Liver (tissue), 9 donors: ENCODE results near the gene MIB2. TPM values are rescaled to one million over a fixed set of nuclear protein-coding genes. Genes with fewer than 3 reads are reported as not detected.

Source experiments
- DNase-seq: peaks from one replicate; pipeline ENCODE4 v3.0.0-alpha.2; 2017; ENCODE audit warnings: low spot score
- H3K27ac ChIP-seq, 2 donors: one replicate each; pipeline ENCODE4 v1.7.0; 2013; ENCODE audit warnings: inconsistent platforms in 2 of 2, low read length in 2 of 2, control low read depth in 1 of 2, low read depth in 1 of 2, mild to moderate bottlenecking in 1 of 2
- H3K27me3 ChIP-seq, 4 donors: one replicate each; pipeline versions ENCODE4 v1.6.1 to v1.7.0; 2013; ENCODE audit warnings: low read length in 3 of 4, inconsistent platforms in 1 of 4, mild to moderate bottlenecking in 1 of 4, moderate library complexity in 1 of 4; ENCODE audit not compliant: control insufficient read depth in 4 of 4, insufficient read depth in 4 of 4
- H3K36me3 ChIP-seq, 4 donors: one replicate each; pipeline versions ENCODE4 v1.6.1 to v1.7.0; 2013; ENCODE audit warnings: low read length in 3 of 4, mild to moderate bottlenecking in 3 of 4, low read depth in 1 of 4, moderate library complexity in 1 of 4; ENCODE audit not compliant: control insufficient read depth in 4 of 4, insufficient read depth in 3 of 4
- H3K4me1 ChIP-seq, 4 donors: one replicate each; pipeline versions ENCODE4 v1.6.1 to v1.7.0; 2013; ENCODE audit warnings: low read length in 3 of 4, mild to moderate bottlenecking in 3 of 4, moderate library complexity in 1 of 4; ENCODE audit not compliant: control insufficient read depth in 4 of 4, insufficient read depth in 4 of 4
- H3K4me3 ChIP-seq, 3 donors: one replicate each; pipeline versions ENCODE4 v1.6.1 to v1.7.0; 2013; ENCODE audit warnings: low read length in 3 of 3, control low read depth in 1 of 3, low read depth in 1 of 3, mild to moderate bottlenecking in 1 of 3
- H3K9ac ChIP-seq, 2 donors: one replicate each; pipeline ENCODE4 v1.7.0; 2013; ENCODE audit warnings: low read length in 2 of 2, mild to moderate bottlenecking in 2 of 2, moderate library complexity in 2 of 2, control low read depth in 1 of 2, low read depth in 1 of 2
- H3K9me3 ChIP-seq, 4 donors: one replicate each; pipeline versions ENCODE4 v1.6.1 to v1.7.0; 2013; ENCODE audit warnings: low read length in 3 of 4; ENCODE audit not compliant: control insufficient read depth in 4 of 4
- EGR1 ChIP-seq, 2 donors: IDR thresholded peaks; 2 replicates each; pipeline ENCODE4 v1.6.1; 2016 to 2018; ENCODE audit warnings: antibody characterized with exemption in 2 of 2, low read depth in 2 of 2
- FOXA1 ChIP-seq: IDR thresholded peaks from 2 replicates; pipeline ENCODE4 v1.6.1; 2016; ENCODE audit warnings: antibody characterized with exemption
- FOXA2 ChIP-seq: IDR thresholded peaks from 2 replicates; pipeline ENCODE4 v1.6.1; 2016; ENCODE audit warnings: antibody characterized with exemption
- GABPA ChIP-seq, 2 donors: IDR thresholded peaks in 1 of 2; conservative IDR thresholded peaks in 1 of 2; 2 replicates each; pipeline ENCODE4 v1.6.1; 2016; ENCODE audit warnings: antibody characterized with exemption in 2 of 2, mild to moderate bottlenecking in 1 of 2, moderate library complexity in 1 of 2
- HNF4A ChIP-seq, 2 donors: conservative IDR thresholded peaks; 2 replicates each; pipeline ENCODE4 v1.6.1; 2016; ENCODE audit warnings: antibody characterized with exemption in 2 of 2, mild to moderate bottlenecking in 2 of 2
- HNF4G ChIP-seq: IDR thresholded peaks from 2 replicates; pipeline ENCODE4 v1.6.1; 2016; ENCODE audit warnings: antibody characterized with exemption
- JUND ChIP-seq, 2 donors: IDR thresholded peaks; 2 replicates each; pipeline ENCODE4 v1.6.1; 2016; ENCODE audit warnings: antibody characterized with exemption in 2 of 2
- NR2F2 ChIP-seq: IDR thresholded peaks from 2 replicates; pipeline ENCODE4 v1.6.1; 2016; ENCODE audit warnings: antibody characterized with exemption
- SP1 ChIP-seq: IDR thresholded peaks from 2 replicates; pipeline ENCODE4 v1.6.1; 2018; ENCODE audit warnings: antibody characterized with exemption, mild to moderate bottlenecking
- TAF1 ChIP-seq: conservative IDR thresholded peaks from 2 replicates; pipeline ENCODE4 v1.6.1; 2016; ENCODE audit warnings: antibody characterized with exemption, mild to moderate bottlenecking
- YY1 ChIP-seq: IDR thresholded peaks from 2 replicates; pipeline ENCODE4 v1.6.1; 2016; ENCODE audit warnings: antibody characterized with exemption, mild to moderate bottlenecking
- WGBS: extraction: QIAGEN DNeasy Blood & Tissue Kit; methylation state at CpG from one replicate; pipeline ENCODE4 v1.1.7; 2013; 5-methylcytosine and 5-hydroxymethylcytosine counted together
- polyA plus RNA-seq, 2 donors: library from polyadenylated mRNA; stranded (reverse) in 1 of 2; unstranded in 1 of 2; fragments of 200-250 nt in 1 of 2; fragments of >200 nt in 1 of 2; fragmentation: Nextera tagmentation in 1 of 2; extraction: Ambion mirVana in 1 of 2; gene quantifications; one replicate each; pipeline versions ENCODE4 v1.2.1 to v1.2.3, GENCODE V29; 2013 to 2015
- total RNA-seq, 2 donors: library from RNA; depleted of rRNA; stranded (reverse); fragments of >200 nt; gene quantifications; one replicate each; pipeline ENCODE4 v1.2.3, GENCODE V29; 2014
- TF ChIP-seq, protein P1 (sequence below): IDR thresholded peaks from 2 replicates; pipeline ENCODE4 v1.6.1; 2016; ENCODE audit warnings: antibody characterized with exemption, mild to moderate bottlenecking
- TF ChIP-seq, protein P2 (sequence below): IDR thresholded peaks from 2 replicates; pipeline ENCODE4 v1.6.1; 2016; ENCODE audit warnings: antibody characterized with exemption
- TF ChIP-seq, protein P3 (sequence below): fragments of 150-350 bp; IDR thresholded peaks from 2 replicates; pipeline ENCODE4 v1.5.1; 2017; ENCODE audit warnings: improper control_type of control experiment, low read depth, low read length; ENCODE audit not compliant: missing input control
- TF ChIP-seq, protein P4 (sequence below): IDR thresholded peaks from 2 replicates; pipeline ENCODE4 v1.6.1; 2016; ENCODE audit warnings: antibody characterized with exemption
- donor health status: healthy.
- donor health status: healthy.
- donor health status: healthy.
- donor health status: healthy.
- donor health status: healthy.

MIB2 gene
- total and polyA plus RNA-seq, 4 donors: 9.8 to 33.0 (median 19.2) TPM

DNA sequence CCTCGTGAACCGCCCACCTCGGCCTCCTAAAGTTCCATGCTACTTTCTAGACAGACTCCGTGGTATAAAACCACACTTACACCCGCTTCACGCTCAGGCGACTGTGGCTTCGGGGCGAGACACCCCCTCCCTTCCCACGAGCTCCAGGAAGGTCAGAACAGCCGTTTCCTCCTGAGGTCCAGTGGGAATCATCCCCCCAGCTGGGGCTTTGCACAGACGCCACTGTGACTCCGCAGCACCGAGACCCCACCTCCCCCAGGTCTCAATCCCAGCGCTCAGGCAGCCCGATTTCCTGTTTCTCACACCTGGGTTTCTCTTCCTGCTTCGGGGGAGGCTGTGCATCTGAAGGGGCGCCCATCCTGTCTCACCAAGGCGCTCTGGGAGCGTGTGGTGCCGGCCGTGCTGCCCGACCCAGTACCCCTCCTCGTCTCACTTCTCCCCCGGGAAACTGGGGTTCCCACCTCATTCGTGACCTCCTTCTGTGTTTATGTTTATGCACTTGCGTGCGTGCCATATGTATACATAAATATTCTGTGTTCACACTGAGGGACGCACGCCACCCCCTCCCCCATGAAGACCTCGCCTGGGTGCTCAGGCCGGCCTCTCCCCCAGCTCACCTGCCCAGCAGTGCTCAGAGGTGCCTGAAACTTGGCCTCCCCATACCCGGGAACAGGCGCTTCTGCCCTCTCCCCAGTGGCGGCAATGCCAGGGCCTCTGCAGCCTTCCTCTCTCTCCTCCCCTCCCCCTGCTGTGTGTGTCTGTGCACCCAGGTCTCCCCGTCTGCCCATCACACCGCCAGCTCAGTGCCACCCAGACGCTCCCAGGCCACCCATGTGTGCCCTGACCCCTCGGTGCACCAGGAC is 62.6 kb downstream of the MIB2 start:
- TF ChIP-seq, protein P1, sequence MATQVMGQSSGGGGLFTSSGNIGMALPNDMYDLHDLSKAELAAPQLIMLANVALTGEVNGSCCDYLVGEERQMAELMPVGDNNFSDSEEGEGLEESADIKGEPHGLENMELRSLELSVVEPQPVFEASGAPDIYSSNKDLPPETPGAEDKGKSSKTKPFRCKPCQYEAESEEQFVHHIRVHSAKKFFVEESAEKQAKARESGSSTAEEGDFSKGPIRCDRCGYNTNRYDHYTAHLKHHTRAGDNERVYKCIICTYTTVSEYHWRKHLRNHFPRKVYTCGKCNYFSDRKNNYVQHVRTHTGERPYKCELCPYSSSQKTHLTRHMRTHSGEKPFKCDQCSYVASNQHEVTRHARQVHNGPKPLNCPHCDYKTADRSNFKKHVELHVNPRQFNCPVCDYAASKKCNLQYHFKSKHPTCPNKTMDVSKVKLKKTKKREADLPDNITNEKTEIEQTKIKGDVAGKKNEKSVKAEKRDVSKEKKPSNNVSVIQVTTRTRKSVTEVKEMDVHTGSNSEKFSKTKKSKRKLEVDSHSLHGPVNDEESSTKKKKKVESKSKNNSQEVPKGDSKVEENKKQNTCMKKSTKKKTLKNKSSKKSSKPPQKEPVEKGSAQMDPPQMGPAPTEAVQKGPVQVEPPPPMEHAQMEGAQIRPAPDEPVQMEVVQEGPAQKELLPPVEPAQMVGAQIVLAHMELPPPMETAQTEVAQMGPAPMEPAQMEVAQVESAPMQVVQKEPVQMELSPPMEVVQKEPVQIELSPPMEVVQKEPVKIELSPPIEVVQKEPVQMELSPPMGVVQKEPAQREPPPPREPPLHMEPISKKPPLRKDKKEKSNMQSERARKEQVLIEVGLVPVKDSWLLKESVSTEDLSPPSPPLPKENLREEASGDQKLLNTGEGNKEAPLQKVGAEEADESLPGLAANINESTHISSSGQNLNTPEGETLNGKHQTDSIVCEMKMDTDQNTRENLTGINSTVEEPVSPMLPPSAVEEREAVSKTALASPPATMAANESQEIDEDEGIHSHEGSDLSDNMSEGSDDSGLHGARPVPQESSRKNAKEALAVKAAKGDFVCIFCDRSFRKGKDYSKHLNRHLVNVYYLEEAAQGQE: no peak
- TF ChIP-seq, protein P2, sequence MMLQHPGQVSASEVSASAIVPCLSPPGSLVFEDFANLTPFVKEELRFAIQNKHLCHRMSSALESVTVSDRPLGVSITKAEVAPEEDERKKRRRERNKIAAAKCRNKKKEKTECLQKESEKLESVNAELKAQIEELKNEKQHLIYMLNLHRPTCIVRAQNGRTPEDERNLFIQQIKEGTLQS: no peak
- TF ChIP-seq, protein P3, sequence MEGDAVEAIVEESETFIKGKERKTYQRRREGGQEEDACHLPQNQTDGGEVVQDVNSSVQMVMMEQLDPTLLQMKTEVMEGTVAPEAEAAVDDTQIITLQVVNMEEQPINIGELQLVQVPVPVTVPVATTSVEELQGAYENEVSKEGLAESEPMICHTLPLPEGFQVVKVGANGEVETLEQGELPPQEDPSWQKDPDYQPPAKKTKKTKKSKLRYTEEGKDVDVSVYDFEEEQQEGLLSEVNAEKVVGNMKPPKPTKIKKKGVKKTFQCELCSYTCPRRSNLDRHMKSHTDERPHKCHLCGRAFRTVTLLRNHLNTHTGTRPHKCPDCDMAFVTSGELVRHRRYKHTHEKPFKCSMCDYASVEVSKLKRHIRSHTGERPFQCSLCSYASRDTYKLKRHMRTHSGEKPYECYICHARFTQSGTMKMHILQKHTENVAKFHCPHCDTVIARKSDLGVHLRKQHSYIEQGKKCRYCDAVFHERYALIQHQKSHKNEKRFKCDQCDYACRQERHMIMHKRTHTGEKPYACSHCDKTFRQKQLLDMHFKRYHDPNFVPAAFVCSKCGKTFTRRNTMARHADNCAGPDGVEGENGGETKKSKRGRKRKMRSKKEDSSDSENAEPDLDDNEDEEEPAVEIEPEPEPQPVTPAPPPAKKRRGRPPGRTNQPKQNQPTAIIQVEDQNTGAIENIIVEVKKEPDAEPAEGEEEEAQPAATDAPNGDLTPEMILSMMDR: no peak
- TF ChIP-seq NR2F2 (no peak), JUND (IDR thresholded peaks at IDR 0.05) (no peak), HNF4G (no peak), GABPA (IDR thresholded peaks at IDR 0.05 in 1 of 2, conservative IDR thresholded peaks at IDR 0.05 in 1 of 2) (no peak), HNF4A (conservative IDR thresholded peaks at IDR 0.05) (no peak), YY1 (no peak), SP1 (no peak), TAF1 (no peak), FOXA1 (no peak), FOXA2 (no peak), EGR1 (IDR thresholded peaks at IDR 0.05; ENCODE audit: low read depth in 2 of 2) (no peak)
- TF ChIP-seq, protein P4, sequence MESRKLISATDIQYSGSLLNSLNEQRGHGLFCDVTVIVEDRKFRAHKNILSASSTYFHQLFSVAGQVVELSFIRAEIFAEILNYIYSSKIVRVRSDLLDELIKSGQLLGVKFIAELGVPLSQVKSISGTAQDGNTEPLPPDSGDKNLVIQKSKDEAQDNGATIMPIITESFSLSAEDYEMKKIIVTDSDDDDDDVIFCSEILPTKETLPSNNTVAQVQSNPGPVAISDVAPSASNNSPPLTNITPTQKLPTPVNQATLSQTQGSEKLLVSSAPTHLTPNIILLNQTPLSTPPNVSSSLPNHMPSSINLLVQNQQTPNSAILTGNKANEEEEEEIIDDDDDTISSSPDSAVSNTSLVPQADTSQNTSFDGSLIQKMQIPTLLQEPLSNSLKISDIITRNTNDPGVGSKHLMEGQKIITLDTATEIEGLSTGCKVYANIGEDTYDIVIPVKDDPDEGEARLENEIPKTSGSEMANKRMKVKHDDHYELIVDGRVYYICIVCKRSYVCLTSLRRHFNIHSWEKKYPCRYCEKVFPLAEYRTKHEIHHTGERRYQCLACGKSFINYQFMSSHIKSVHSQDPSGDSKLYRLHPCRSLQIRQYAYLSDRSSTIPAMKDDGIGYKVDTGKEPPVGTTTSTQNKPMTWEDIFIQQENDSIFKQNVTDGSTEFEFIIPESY: no peak
- no peak for DNase-seq
- 76% methylated on average over 39 of the region's 39 CpGs for WGBS

More for the DNA sequence above, 62.6 kb downstream of the MIB2 start:
- Histone ChIP-seq H3K27ac (peak overlapping the region; percentile 13 to 46), H3K9me3 (no peaks in the 10 kb centered on the region), H3K9ac (no peak overlapping the region), H3K27me3 (no peaks in the 10 kb centered on the region), H3K36me3 (peaks cover 0 to 4% (median 0%) of the 10 kb centered on the region in 4 donors), H3K4me1 (peaks cover 6 to 19% (median 14%) of the 10 kb centered on the region in 4 donors), H3K4me3 (no peak overlapping the region)
